ENCODE measurements around the gene GNB5.
"Not testable (repeated sequence)": the region's sequence is repeated elsewhere in the genome, so short reads cannot be mapped to it uniquely, and the experiment has no call there.

Gene GNB5

GRCh38 chr15:52095597-52096262 is 95.5 kb downstream of the GNB5 start:
- H3K27me3 Mint-ChIP-seq: peaks cover 5% of the 10 kb centered on the region
- ATAC-seq: no peak
- no peak overlapping the region for H3K4me3 Mint-ChIP-seq
- H3K36me3 Mint-ChIP-seq (ENCODE audit: low read depth): no peaks in the 10 kb centered on the region
- no peak overlapping the region for H3K27ac Mint-ChIP-seq
- DNase-seq: no peak
- H3K9me3 Mint-ChIP-seq: peaks cover under 1% of the 10 kb centered on the region
- no peaks in the 10 kb centered on the region for H3K4me1 Mint-ChIP-seq

DNA sequence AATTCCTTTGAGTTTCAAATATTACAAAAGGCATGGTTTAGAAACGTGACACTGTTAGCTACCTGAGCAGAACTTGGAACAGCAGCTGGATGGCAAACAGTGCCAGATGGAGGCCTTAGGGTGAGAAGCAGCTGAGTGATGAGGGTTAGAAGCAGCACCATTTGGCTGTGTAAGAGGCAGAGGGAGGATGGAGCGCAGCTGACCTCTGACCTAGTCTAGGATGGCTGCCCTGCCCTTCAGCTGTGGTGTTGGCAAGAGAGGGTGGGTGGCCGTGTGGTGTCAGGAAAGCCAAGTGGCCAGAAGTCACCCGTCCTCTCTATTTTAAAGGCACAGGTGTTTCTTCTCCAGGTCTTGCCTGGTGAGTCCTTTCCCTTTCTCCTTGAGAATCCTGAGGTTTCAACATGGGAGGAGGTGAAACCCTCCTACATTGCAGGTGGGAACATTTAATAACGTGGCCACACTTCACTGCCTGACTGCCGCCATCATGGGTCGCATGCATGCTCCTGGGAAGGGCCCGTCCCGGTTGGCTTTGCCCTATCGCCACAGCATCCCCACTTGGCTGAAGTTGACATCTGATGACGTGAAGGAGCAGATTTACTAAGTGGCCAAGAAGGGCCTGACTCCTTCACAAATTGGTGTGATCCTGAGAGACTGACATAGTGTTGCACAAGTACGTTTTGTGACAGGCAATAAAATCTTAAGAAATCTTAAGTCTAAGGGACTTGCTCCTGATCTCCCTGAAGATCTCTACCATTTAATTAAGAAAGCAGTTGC is 96.2 kb downstream of the GNB5 start:
- Mint-ChIP-seq H3K27ac (no peak overlapping the region), H3K4me3 (no peak overlapping the region), H3K36me3 (ENCODE audit: low read depth) (no peaks in the 10 kb centered on the region), H3K27me3 (peaks cover 9% of the 10 kb centered on the region), H3K9me3 (peaks cover 8% of the 10 kb centered on the region), H3K4me1 (no peaks in the 10 kb centered on the region)
- no peak for DNase-seq
- no peak for ATAC-seq

DNA sequence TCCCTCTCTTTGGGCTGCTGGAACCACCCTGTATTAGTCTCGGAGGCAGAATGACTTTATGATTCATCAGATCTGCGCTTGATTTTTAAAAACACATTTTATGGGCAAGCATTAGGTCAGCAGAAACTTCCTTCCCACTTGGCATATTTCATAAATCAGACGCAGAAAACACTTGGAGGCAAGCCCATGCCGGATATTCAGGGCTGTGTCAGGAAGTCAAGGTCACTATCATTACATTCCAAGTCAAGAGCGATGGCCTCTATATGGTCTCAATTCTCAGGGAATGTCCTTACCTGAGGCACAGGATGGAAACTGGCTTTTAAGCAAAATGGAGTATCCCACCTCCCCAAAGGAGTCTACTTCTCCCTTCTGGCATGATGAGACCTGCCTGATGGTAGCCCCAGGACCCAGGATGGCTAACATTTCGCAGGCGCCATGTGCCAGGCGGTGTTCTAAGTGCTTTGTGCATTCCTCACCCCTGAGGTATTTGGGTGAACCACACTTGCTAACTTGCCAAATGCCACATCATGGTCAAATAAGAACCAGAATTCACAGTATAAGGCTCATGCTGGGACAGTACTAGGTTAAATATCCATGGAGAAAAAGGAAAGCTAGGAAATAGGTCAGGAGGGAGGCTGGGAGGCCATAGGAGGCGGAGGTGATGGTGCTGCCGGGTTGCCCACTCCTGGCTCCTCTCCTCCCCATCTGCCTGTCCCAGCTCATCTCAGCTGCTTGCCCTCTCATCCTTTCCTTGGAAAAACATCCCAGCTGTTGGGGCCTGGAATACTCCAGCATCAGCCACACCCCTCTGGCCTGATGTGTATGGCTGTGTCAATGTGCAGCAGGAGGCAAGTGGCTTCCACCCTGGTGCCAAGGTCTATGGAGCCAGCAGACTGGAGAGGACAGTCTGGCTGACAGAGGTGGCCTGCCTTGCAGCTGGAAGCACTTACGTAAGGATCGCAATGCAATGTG is 97.4 kb downstream of the GNB5 start:
- DNase-seq (no peak), ATAC-seq (no peak)
- no peaks in the 10 kb centered on the region for H3K4me1 Mint-ChIP-seq
- H3K9me3 Mint-ChIP-seq: peaks cover 18% of the 10 kb centered on the region
- H3K27ac Mint-ChIP-seq: no peak overlapping the region
- peaks cover 7% of the 10 kb centered on the region for H3K27me3 Mint-ChIP-seq
- no peaks in the 10 kb centered on the region for H3K36me3 Mint-ChIP-seq (ENCODE audit: low read depth)
- no peak overlapping the region for H3K4me3 Mint-ChIP-seq

GRCh38 chr15:52093167-52093538 is 98.0 kb downstream of the GNB5 start:
- DNase-seq: no peak
- H3K27ac Mint-ChIP-seq: no peak overlapping the region
- no peak for ATAC-seq
- no peaks in the 10 kb centered on the region for H3K4me1 Mint-ChIP-seq
- no peak overlapping the region for H3K4me3 Mint-ChIP-seq
- H3K9me3 Mint-ChIP-seq: peaks cover 18% of the 10 kb centered on the region
- H3K27me3 Mint-ChIP-seq: peaks cover 7% of the 10 kb centered on the region
- no peaks in the 10 kb centered on the region for H3K36me3 Mint-ChIP-seq (ENCODE audit: low read depth)

DNA sequence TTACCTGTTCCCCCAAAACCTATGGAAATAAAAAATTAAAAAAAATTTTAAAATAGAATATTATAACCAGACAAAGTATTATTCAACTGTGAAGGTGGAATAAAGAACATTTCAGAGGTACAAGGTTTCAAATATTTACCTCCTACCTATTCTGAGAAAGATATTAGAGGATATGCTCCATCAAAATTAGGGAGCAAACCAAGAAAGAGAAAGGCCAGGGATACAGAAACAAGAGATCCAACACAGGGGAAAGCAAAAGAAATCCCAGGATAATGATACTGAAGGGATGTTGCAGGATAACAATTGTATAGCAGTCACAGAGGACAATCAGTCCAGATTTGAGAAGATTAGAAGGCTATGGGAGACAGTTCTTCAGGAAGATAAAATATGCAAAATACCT is 101.0 kb downstream of the GNB5 start:
- Mint-ChIP-seq H3K36me3 (ENCODE audit: low read depth) (no peaks in the 10 kb centered on the region), H3K27ac (no peak overlapping the region), H3K9me3 (peaks cover 18% of the 10 kb centered on the region), H3K27me3 (peaks cover 7% of the 10 kb centered on the region), H3K4me1 (no peaks in the 10 kb centered on the region), H3K4me3 (no peak overlapping the region)
- DNase-seq: no peak
- ATAC-seq: no peak

- no peak for ATAC-seq
- peaks cover 11% of the 10 kb centered on the region for H3K4me1 Mint-ChIP-seq
- H3K27ac Mint-ChIP-seq: no peak overlapping the region
- peaks cover 4% of the 10 kb centered on the region for H3K27me3 Mint-ChIP-seq
- H3K36me3 Mint-ChIP-seq (ENCODE audit: low read depth): no peaks in the 10 kb centered on the region
- no peak overlapping the region for H3K4me3 Mint-ChIP-seq
- no peak for DNase-seq
- peaks cover 18% of the 10 kb centered on the region for H3K9me3 Mint-ChIP-seq
Observed at GRCh38 chr15:52086011-52086786, 105.0 kb downstream of the GNB5 start.

DNA sequence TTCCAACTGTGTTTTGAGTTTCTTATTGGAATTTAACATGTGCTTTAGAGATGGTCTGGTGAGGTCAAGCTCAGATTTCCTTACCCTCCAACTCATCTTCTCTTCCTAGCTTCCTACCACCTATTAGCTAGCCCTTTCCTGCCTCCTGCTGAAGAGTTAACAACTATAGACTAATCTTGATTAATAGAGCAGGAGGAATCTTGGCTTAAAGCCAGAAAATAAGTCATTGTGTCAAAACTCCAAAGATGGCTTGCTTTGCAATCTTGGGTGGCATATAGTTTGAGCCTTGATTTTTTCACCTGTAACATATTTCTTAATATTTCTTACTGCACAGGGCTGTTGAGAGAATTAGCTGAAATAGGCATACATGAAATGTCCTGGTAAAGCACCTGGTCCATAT is 105.9 kb downstream of the GNB5 start:
- Mint-ChIP-seq H3K9me3 (peaks cover 13% of the 10 kb centered on the region), H3K36me3 (ENCODE audit: low read depth) (no peaks in the 10 kb centered on the region), H3K27ac (no peak overlapping the region), H3K27me3 (peaks cover 2% of the 10 kb centered on the region), H3K4me1 (peaks cover 11% of the 10 kb centered on the region), H3K4me3 (no peak overlapping the region)
- ATAC-seq (no peak), DNase-seq (no peak)

GRCh38 chr15:52083603-52084002 is 107.6 kb downstream of the GNB5 start:
- no peak overlapping the region for H3K4me3 Mint-ChIP-seq

DNA sequence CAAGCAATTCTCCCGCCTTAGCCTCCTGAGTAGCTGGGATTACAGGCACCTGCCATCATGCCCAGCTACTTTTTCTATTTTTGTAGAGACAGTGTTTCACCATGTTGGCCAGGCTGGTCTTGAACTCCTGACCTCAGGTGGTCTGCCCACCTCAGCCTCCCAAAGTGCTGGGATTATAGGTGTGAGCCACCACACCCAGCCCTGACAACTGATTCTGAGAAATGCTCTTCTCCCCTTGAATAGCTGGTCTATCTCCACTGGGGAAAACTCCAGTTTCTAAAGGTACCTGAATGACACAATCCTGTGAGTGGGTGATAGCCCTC is 108.2 kb downstream of the GNB5 start:
- not testable (repeated sequence) for H3K9me3 Mint-ChIP-seq

More at GRCh38 chr15:52083603-52084002, 107.6 kb downstream of the GNB5 start:
- no peaks in the 10 kb centered on the region for H3K27me3 Mint-ChIP-seq
- no peaks in the 10 kb centered on the region for H3K9me3 Mint-ChIP-seq
- no peak for ATAC-seq
- H3K36me3 Mint-ChIP-seq (ENCODE audit: low read depth): no peaks in the 10 kb centered on the region
- H3K27ac Mint-ChIP-seq: no peak overlapping the region
- DNase-seq: no peak
- H3K4me1 Mint-ChIP-seq: peaks cover 15% of the 10 kb centered on the region

DNA sequence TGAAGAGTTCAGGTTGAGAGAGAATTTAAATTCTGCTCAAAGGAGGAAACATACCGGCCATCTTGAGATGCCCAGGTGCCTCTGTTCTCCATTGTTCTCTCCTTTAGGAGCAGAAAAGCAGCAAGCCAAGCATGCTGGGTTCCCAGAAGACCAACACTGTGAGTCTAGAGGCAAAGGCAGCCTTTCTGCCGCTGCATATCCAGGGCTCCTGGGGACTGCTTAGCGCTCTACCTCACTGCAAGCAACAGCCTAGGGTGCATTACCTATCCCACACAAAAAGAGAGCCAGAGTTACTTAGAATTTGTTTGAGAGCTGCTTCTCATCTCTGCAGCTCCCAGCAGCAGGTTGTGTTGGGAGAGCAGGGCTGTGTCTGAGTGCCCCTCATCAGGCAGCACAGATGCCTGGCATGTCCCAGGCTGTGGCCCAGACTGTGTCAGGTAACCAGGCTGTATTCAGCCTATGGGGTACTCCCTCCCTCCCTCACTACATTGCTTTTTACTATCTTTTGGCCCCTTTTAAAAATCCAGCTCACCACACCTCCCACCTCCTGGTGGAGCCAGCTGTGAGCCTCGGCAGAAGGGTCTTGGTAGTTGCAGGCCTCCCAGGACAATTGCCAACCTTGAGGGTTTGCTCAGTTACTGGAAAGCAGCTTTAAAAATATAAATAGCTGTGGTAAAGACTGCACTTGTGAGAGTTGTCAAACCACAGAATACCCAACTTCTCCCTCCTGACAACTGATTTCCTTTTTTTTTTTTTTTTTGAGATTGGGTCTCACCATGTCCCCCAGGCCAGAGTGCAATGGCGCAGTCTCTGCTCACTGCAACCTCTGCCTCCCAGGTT is 108.8 kb downstream of the GNB5 start:
- no peaks in the 10 kb centered on the region for H3K36me3 Mint-ChIP-seq (ENCODE audit: low read depth)
- DNase-seq (no peak), ATAC-seq (no peak)
- no peak overlapping the region for H3K27ac Mint-ChIP-seq
- peaks cover 15% of the 10 kb centered on the region for H3K4me1 Mint-ChIP-seq
- H3K9me3 Mint-ChIP-seq: no peaks in the 10 kb centered on the region
- H3K4me3 Mint-ChIP-seq: no peak overlapping the region
- peaks cover 2% of the 10 kb centered on the region for H3K27me3 Mint-ChIP-seq

More for the DNA sequence above, 108.2 kb downstream of the GNB5 start:
- not testable (repeated sequence) for ATAC-seq; H3K36me3 Mint-ChIP-seq (ENCODE audit: low read depth); H3K27ac Mint-ChIP-seq; DNase-seq; H3K4me3 Mint-ChIP-seq; H3K27me3 Mint-ChIP-seq
- H3K4me1 Mint-ChIP-seq: peaks cover 15% of the 10 kb centered on the region

DNA sequence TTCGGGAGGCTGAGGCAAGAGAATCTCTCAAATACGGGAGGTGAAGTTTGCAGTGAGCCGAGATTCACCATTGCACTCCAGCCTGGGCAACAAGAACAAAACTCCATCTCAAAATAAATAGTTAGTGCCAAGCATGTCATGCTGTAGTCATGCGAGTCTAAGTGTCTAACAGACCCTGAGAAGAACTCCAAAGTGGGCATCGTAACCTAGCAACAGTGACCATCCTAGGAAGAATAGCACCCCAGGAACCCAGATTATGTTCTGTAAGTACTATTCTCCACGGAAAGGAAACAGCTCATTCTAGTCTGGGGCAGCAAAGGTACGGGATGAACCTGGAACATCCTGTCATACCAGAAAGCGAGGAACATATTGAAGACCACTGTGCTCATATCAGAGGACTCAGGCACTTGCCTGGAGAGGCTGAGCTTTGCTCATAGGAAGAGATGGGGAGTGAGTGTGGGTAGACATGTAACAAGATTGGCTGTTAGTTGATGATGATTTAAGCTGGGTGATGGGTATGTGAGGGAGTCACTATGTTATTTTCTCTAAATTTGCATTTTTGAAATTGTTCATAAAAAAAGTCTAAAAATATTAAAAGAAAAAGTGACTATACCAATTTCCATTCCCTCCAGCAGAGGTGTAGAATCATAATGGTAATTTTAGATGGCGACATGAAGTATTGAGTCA is 110.3 kb downstream of the GNB5 start:
- Mint-ChIP-seq H3K36me3 (ENCODE audit: low read depth) (no peaks in the 10 kb centered on the region), H3K27me3 (peaks cover 2% of the 10 kb centered on the region), H3K4me1 (peaks cover 17% of the 10 kb centered on the region), H3K9me3 (no peaks in the 10 kb centered on the region), H3K27ac (no peak overlapping the region), H3K4me3 (no peak overlapping the region)
- no peak for DNase-seq
- ATAC-seq: no peak

- Mint-ChIP-seq H3K27ac (no peak overlapping the region), H3K36me3 (ENCODE audit: low read depth) (no peaks in the 10 kb centered on the region), H3K9me3 (no peaks in the 10 kb centered on the region), H3K27me3 (peaks cover 2% of the 10 kb centered on the region), H3K4me3 (no peak overlapping the region), H3K4me1 (peaks cover 17% of the 10 kb centered on the region)
- no peak for ATAC-seq
- DNase-seq: no peak
Observed at GRCh38 chr15:52080031-52080430, 111.2 kb downstream of the GNB5 start.
